IPS DF 6.9 (cell line): ENCODE measurements around the gene ITSN1.
A peak's percentile ranks its signal among the peaks of the same experiment; 100 is the strongest.

ENCODE experiments used
- DNase-seq: peaks from one replicate; pipeline ENCODE4 v3.0.0-alpha.2; 2013; ENCODE audit warnings: low read depth, low spot score
- H3K27ac ChIP-seq: one replicate; pipeline ENCODE4 v1.5.1; 2013; ENCODE audit warnings: low read length, control low read depth
- H3K27me3 ChIP-seq: 2 replicates; pipeline ENCODE4 v1.6.1; 2013; ENCODE audit warnings: mild to moderate bottlenecking, low read length; ENCODE audit not compliant: control insufficient read depth, insufficient read depth
- H3K36me3 ChIP-seq: 2 replicates; pipeline ENCODE4 v1.6.1; 2013; ENCODE audit warnings: low read length; ENCODE audit not compliant: control insufficient read depth, insufficient read depth
- H3K4me1 ChIP-seq: 2 replicates; pipeline ENCODE4 v1.6.1; 2013; ENCODE audit warnings: low read length; ENCODE audit not compliant: control insufficient read depth, insufficient read depth
- H3K4me3 ChIP-seq: 2 replicates; pipeline ENCODE4 v1.5.1; 2013; ENCODE audit warnings: mild to moderate bottlenecking, low read length
- H3K9me3 ChIP-seq: 2 replicates; pipeline ENCODE4 v1.6.1; 2013; ENCODE audit warnings: low read length, inconsistent platforms; ENCODE audit not compliant: control insufficient read depth, insufficient read depth
- WGBS: extraction: QIAGEN DNeasy Blood & Tissue Kit; methylation state at CpG from one replicate; pipeline ENCODE4 v1.1.7; 2013; ENCODE audit warnings: mixed read lengths, missing lambda C conversion rate; ENCODE audit not compliant: insufficient read length, insufficient coverage; 5-methylcytosine and 5-hydroxymethylcytosine counted together

The ITSN1 gene

DNA sequence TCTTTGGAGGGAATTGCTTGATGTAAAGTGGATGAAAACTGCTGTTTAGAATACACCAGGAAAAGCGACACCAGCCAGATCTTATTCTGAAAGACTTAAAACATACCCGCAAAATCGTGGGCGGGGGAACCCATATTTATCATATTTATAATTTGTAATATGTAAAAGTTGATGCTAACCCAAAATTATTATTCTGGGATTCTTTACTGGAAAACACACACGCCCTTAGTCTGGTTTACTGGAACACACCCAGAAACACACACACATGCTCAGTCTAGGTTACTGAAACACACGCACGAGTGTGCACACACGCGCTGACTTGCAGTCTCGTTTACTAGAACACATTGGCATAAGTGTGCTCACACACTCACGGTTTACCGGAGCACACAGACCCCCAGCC lies 240.8 kb downstream of the ITSN1 start:
- H3K27me3 ChIP-seq: no peaks in the 10 kb centered on the region
- peaks cover 5% of the 10 kb centered on the region for H3K4me1 ChIP-seq
- no CpG with 5 or more reads among the region's 12 CpGs for WGBS
- H3K36me3 ChIP-seq: no peaks in the 10 kb centered on the region
- H3K27ac ChIP-seq: no peak overlapping the region
- DNase-seq: no peak
- no peaks in the 10 kb centered on the region for H3K9me3 ChIP-seq
- no peak overlapping the region for H3K4me3 ChIP-seq

DNA sequence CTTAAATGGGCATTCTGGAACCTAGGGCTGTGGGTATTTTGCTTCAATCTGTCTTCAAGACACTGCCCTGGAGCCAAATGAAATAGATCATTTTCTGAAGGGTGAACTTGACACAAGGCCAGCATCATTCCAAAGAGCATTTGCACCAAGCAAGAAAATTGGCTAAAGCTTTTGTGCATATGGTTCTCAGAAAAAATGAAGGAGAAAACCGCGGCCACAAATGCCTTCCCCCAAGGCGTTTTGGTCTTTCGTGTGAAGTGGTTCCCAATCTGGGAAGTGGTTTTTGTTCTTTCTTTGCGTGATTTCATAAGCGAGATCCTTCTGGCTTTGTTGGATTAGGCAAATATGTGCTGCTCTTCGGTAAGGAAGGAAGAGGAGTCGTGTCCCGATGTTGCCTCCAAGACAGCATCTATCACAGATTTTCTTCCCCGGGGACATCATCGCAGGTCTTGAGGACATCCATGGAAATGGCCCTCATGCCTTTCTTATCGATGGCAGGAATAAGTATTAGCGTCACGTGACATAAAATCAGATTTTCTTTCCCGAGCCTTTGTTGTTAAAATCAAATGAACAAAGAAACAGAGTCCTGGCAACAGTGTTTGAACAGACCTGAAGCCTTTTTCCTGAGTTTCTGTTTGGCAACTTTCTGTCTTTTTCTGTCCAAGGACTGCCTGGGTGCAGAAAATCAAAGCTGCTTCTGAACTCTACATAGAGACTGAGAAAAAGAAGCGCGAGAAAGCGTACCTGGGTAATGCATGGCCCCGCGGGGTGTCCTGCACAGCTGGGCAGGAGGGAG lies 242.3 kb downstream of the ITSN1 start:
- DNase-seq: no peak
- H3K4me3 ChIP-seq: no peak overlapping the region
- H3K36me3 ChIP-seq: no peaks in the 10 kb centered on the region
- no CpG with 5 or more reads among the region's 20 CpGs for WGBS
- H3K27ac ChIP-seq: no peak overlapping the region
- no peaks in the 10 kb centered on the region for H3K9me3 ChIP-seq
- H3K4me1 ChIP-seq: peaks cover 5% of the 10 kb centered on the region
- no peaks in the 10 kb centered on the region for H3K27me3 ChIP-seq

DNA sequence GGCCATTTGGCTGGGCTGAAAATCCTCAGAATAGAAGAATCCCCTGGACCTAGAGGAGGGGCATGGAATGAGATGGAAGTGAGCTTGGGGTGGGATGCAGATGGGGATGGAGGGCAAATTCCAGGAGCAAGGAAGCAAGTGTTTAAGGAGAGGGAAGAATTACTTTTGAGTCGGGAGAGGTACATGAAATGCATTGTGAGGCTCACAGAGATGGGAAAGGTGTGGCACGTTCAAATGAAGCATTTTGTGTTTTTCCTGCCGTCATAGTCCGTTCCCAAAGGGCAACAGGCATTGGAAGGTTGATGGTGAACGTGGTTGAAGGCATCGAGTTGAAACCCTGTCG lies 242.8 kb downstream of the ITSN1 start:
- Histone ChIP-seq H3K9me3 (no peaks in the 10 kb centered on the region), H3K36me3 (no peaks in the 10 kb centered on the region), H3K27ac (no peak overlapping the region), H3K4me1 (peaks cover 5% of the 10 kb centered on the region), H3K4me3 (no peak overlapping the region), H3K27me3 (no peaks in the 10 kb centered on the region)
- WGBS: no CpG with 5 or more reads among the region's 7 CpGs
- no peak for DNase-seq

DNA sequence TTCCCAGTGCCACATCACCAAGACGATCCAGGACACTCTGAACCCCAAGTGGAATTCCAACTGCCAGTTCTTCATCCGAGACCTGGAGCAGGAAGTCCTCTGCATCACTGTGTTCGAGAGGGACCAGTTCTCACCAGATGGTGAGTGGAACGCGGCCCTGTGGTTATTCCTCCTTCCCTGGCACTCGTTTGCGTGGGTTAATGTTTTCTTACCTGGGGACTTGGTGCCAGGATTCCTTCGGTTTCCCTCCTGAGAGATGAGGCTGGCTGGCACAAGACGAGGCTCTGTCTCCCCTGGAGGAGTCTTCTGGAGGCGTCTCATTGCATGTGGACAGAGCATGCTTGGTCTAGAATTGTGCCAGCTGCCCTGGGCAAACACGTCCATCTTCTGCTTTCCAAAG lies 244.0 kb downstream of the ITSN1 start:
- Histone ChIP-seq H3K27me3 (no peaks in the 10 kb centered on the region), H3K27ac (no peak overlapping the region), H3K9me3 (no peaks in the 10 kb centered on the region), H3K4me3 (no peak overlapping the region), H3K36me3 (no peaks in the 10 kb centered on the region), H3K4me1 (peaks cover 5% of the 10 kb centered on the region)
- DNase-seq: no peak
- WGBS: no CpG with 5 or more reads among the region's 11 CpGs

DNA sequence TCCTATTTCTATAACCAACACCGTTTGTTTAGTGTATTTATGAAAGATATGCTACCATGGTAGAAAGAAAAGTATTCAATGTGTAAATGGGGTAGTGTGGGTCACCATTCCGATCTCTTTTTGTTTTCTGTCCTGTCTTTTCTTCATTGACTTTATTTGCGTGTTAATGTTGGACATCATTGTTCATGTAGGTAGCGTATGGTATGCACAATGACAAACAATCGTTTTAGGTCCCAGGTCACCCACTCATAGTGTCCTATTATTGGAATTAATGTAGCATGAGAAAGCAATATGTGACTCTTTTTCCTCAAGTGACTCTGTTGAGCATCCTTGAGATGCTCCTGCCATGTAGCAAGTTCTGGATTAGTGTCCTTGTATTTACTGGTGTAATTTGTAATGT lies 247.9 kb downstream of the ITSN1 start:
- no peak overlapping the region for H3K27ac ChIP-seq
- no peaks in the 10 kb centered on the region for H3K9me3 ChIP-seq
- H3K36me3 ChIP-seq: no peaks in the 10 kb centered on the region
- H3K4me3 ChIP-seq: no peak overlapping the region
- WGBS: no CpG with 5 or more reads among the region's 5 CpGs
- no peaks in the 10 kb centered on the region for H3K27me3 ChIP-seq
- peaks cover 2% of the 10 kb centered on the region for H3K4me1 ChIP-seq
- no peak for DNase-seq

DNA sequence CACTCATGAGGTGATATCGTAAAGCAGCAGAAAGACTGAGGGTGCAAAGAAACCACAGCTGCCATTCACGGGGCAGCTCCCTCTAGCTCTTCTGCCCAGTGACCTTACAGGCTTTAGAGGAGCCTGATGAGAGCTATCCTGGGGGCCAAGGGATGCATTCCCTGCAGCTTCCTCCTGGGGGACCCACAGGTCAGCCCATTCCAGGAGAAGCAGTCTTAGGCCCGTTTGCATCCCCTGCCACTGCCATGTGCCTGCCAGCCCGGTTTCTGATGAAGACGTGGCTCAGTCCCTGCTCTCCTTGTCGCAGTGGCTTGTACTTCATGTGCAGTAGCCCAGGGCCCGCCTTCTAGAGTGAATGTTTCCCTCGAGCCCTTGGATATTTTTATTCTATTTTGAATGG lies 250.6 kb downstream of the ITSN1 start:
- no CpG with 5 or more reads among the region's 8 CpGs for WGBS
- H3K27me3 ChIP-seq: no peaks in the 10 kb centered on the region
- H3K4me1 ChIP-seq: peaks cover 4% of the 10 kb centered on the region; the same call in 1 of the 2 replicates
- H3K27ac ChIP-seq: no peak overlapping the region
- H3K4me3 ChIP-seq: no peak overlapping the region
- DNase-seq: peak; percentile 72
- H3K36me3 ChIP-seq: no peaks in the 10 kb centered on the region
- H3K9me3 ChIP-seq: no peaks in the 10 kb centered on the region

DNA sequence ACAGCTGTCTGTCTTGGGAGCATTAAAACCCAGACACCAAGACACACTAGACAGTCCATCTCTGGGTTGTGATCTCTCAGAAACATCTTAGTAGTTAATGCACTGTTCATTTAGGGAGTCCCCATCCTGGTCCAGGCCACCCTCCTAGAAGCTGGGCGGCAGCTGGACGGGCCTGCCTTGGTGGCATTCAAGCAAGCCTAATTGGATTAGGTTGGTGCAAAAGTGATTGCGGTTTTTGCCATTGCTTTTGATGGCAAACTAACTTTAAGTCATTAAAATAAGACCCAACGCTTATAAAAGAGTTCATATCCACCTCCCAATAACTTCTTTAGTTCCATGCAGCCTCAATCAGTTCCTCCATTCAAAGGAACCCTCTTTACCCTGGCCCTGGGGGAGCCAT lies 251.6 kb downstream of the ITSN1 start:
- Histone ChIP-seq H3K36me3 (no peaks in the 10 kb centered on the region), H3K27me3 (no peaks in the 10 kb centered on the region), H3K4me1 (peaks cover 4% of the 10 kb centered on the region; the same call in 1 of the 2 replicates), H3K9me3 (no peaks in the 10 kb centered on the region), H3K4me3 (no peak overlapping the region), H3K27ac (no peak overlapping the region)
- no peak for DNase-seq
- no CpG with 5 or more reads among the region's 4 CpGs for WGBS

DNA sequence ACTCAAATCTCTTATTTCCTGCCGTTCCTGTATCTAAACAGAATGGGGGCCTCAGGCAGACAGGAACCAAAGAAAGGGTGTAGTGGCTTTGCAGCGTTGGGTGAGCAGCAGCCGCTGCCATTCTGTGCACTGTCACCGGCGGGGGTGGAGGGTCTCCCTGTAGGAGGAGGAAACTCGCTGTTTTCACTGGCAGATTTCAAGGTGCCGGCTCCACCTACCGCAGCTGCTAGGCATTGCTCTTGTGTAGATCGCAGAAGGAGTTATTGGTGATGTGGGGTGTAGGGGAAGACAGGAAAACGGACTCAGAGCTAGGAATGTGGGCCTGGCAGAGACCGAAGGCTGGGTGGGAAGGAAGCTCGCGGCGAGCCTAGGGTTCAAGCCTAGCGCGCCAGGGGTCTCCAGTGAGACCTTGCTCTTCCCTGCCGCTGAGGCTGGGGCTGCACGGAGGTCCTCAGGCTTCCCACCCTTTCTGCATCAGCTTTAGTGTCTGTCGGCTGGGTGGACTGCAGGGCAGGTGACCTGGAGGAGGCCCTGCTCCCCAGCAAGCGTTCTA lies 252.5 kb downstream of the ITSN1 start:
- WGBS: no CpG with 5 or more reads among the region's 20 CpGs
- Histone ChIP-seq H3K4me1 (peaks cover 4% of the 10 kb centered on the region; the same call in 1 of the 2 replicates), H3K4me3 (no peak overlapping the region), H3K27me3 (no peaks in the 10 kb centered on the region), H3K36me3 (no peaks in the 10 kb centered on the region), H3K27ac (no peak overlapping the region), H3K9me3 (no peaks in the 10 kb centered on the region)
- DNase-seq: peak; percentile 73

DNA sequence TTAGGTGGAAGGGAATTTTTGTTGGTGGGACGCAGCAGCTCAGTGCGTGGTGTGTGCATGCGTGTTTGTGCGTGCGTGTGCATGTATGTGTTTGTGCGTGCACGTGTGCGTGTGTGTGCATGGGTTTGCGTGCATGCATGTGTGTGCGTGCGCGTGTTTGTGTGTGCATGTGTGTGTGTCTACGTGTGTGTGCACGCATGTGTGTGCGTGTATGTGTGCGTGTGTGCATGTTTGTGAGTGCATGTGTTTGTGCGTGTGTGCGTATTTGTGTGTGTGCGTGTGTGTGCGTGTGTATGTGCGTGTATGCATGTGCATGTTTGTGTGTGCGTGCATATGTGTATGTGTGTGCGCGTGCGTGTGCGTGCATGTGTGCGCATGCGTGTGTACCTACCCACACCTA lies 253.1 kb downstream of the ITSN1 start:
- Histone ChIP-seq H3K9me3 (no peaks in the 10 kb centered on the region), H3K27me3 (no peaks in the 10 kb centered on the region), H3K36me3 (no peaks in the 10 kb centered on the region), H3K27ac (no peak overlapping the region), H3K4me1 (peaks cover 4% of the 10 kb centered on the region; the same call in 1 of the 2 replicates), H3K4me3 (no peak overlapping the region)
- WGBS: 100% methylated on average over 4 of the region's 28 CpGs
- no peak for DNase-seq

DNA sequence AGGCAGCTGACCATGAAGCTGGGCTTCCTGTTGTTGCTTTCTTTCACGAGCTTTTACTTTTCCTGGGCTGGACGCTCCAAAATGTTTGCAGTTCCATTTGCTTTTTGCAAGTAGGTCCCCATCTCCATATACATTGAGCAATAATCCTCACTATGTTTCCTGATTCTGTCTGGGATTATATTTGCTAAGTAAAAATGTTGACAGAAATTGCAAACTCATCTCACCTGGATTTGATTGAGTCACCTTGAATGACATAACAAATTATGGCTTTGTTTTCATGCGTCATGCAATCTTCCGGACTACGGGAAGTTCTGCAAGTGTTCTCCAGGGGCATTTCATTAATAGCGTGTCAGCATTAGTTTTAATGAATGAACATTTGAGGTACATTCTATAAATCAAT lies 254.4 kb downstream of the ITSN1 start:
- H3K9me3 ChIP-seq: no peaks in the 10 kb centered on the region
- no peak overlapping the region for H3K4me3 ChIP-seq
- no peak for DNase-seq
- no CpG with 5 or more reads among the region's 6 CpGs for WGBS
- no peaks in the 10 kb centered on the region for H3K36me3 ChIP-seq
- H3K27me3 ChIP-seq: no peaks in the 10 kb centered on the region
- no peak overlapping the region for H3K27ac ChIP-seq
- peaks cover 4% of the 10 kb centered on the region; the same call in 1 of the 2 replicates for H3K4me1 ChIP-seq

DNA sequence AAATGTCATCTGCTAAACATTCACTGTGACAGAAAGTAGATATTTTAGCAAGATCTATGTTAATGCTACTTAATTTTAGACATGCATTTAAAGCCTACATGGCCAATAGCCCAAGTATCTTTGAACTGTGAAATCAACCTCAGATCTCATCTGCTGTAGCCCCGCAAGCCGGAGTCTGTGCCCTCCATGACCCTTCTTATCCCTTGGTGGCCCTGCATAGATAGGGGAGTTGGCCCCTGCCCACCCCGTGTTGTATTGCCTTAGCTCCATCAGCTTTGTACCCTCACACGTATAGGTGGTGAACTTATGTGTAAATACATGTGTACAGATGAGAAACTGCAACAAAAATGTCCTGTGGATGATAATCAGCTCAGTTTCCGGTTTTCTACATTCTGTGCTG lies 254.8 kb downstream of the ITSN1 start:
- Histone ChIP-seq H3K4me1 (peaks cover 4% of the 10 kb centered on the region; the same call in 1 of the 2 replicates), H3K27me3 (no peaks in the 10 kb centered on the region), H3K4me3 (no peak overlapping the region), H3K9me3 (no peaks in the 10 kb centered on the region), H3K36me3 (no peaks in the 10 kb centered on the region), H3K27ac (no peak overlapping the region)
- WGBS: no CpG with 5 or more reads among the region's 5 CpGs
- DNase-seq: no peak
